GM12864 (cell line): ENCODE data around the gene SH3GLB1.

Source experiments
- DNase-seq: peaks from one replicate; pipeline ENCODE4 v3.0.0-alpha.2; 2011; ENCODE audit warnings: low read depth
- H3K4me3 ChIP-seq: 2 replicates; pipeline ENCODE4 v1.5.1; 2011; ENCODE audit warnings: mild to moderate bottlenecking, low read depth, low read length, control low read depth
- CTCF ChIP-seq: IDR thresholded peaks from 2 replicates; pipeline ENCODE4 v1.5.1; 2011; ENCODE audit warnings: low read depth, mild to moderate bottlenecking, moderate library complexity, low read length, control low read depth, inconsistent platforms; ENCODE audit errors: missing control alignments

SH3GLB1 gene

GRCh38 chr1:86769065-86769464, 64.7 kb downstream of the SH3GLB1 start:
- DNase-seq, result no peak
- H3K4me3 ChIP-seq, result no peak overlapping the region
- TF ChIP-seq CTCF, result no peak

GRCh38 chr1:86773341-86774288, 69.2 kb downstream of the SH3GLB1 start:
- no peak for DNase-seq
- no peak overlapping the region for H3K4me3 ChIP-seq
- no peak for TF ChIP-seq CTCF

GRCh38 chr1:86774305-86775295, 70.2 kb downstream of the SH3GLB1 start:
- no peak overlapping the region for H3K4me3 ChIP-seq
- TF ChIP-seq CTCF, result no peak
- peak; percentile 72 for DNase-seq

GRCh38 chr1:86775395-86775794, 71.0 kb downstream of the SH3GLB1 start:
- no peak for DNase-seq
- H3K4me3 ChIP-seq, result no peak overlapping the region
- no peak for TF ChIP-seq CTCF

GRCh38 chr1:86776108-86776507, 71.7 kb downstream of the SH3GLB1 start:
- no peak for TF ChIP-seq CTCF
- H3K4me3 ChIP-seq, result no peak overlapping the region
- no peak for DNase-seq

- TF ChIP-seq CTCF, result no peak
- no peak for DNase-seq
- H3K4me3 ChIP-seq, result no peak overlapping the region
Measured at GRCh38 chr1:86778569-86779239, 74.3 kb downstream of the SH3GLB1 start.
